GM12878 (cell line): ENCODE results near the gene AKR1B1. TPM values are rescaled to one million over a fixed set of nuclear protein-coding genes. Genes with fewer than 3 reads are reported as not detected.

Experiments
- BHLHE40 ChIP-seq, 2 experiments: fragments of 450-650 bp in 1 of 2; IDR thresholded peaks; 2 replicates each; pipeline ENCODE4 v1.6.1; 2011 to 2017; ENCODE audit warnings: low read depth in 2 of 2, borderline replicate concordance in 1 of 2, improper control_type of control experiment in 1 of 2, low read length in 1 of 2, mild to moderate bottlenecking in 1 of 2
- CHD4 ChIP-seq: fragments of 200-600 bp; sonication (generic); IDR thresholded peaks from 2 replicates; pipeline ENCODE4 v1.6.1; 2016; ENCODE audit warnings: mild to moderate bottlenecking
- EED ChIP-seq: sonication (generic); IDR thresholded peaks from 2 replicates; pipeline ENCODE4 v1.6.1; 2016; ENCODE audit warnings: antibody characterized with exemption, low read depth
- EGR1 ChIP-seq, 2 experiments: IDR thresholded peaks; 1 replicate in 1 of 2; 2 replicates in 1 of 2; pipeline ENCODE4 v1.6.1; 2011 to 2012; ENCODE audit warnings: low read depth in 2 of 2, low read length in 2 of 2, borderline replicate concordance in 1 of 2, mild to moderate bottlenecking in 1 of 2, moderate library complexity in 1 of 2
- ETV6 ChIP-seq, 2 experiments: fragments of 450-650 bp in 1 of 2; IDR thresholded peaks in 1 of 2; conservative IDR thresholded peaks in 1 of 2; 2 replicates each; pipeline ENCODE4 v1.6.1; 2014; ENCODE audit warnings: antibody characterized with exemption in 1 of 2, borderline replicate concordance in 1 of 2, low read depth in 1 of 2, mild to moderate bottlenecking in 1 of 2, moderate library complexity in 1 of 2
- GATAD2B ChIP-seq: fragments of 450-650 bp; conservative IDR thresholded peaks from 2 replicates; pipeline ENCODE4 v1.6.1; 2017; ENCODE audit warnings: low read depth, mild to moderate bottlenecking, moderate library complexity
- IKZF1 ChIP-seq: fragments of 450-650 bp; conservative IDR thresholded peaks from 2 replicates; pipeline ENCODE4 v1.6.1; 2017; ENCODE audit warnings: antibody characterized with exemption, mild to moderate bottlenecking
- IRF4 ChIP-seq: IDR thresholded peaks from 2 replicates; pipeline ENCODE4 v1.6.1; 2011; ENCODE audit warnings: low read depth, low read length
- LARP7 ChIP-seq: fragments of 450-650 bp; IDR thresholded peaks from 2 replicates; pipeline ENCODE4 v1.6.1; 2017; ENCODE audit warnings: mild to moderate bottlenecking
- MEF2A ChIP-seq: IDR thresholded peaks from 2 replicates; pipeline ENCODE4 v1.6.1; 2011; ENCODE audit warnings: low read depth, mild to moderate bottlenecking, low read length, moderate library complexity; ENCODE audit not compliant: insufficient read depth
- MYC ChIP-seq: IDR thresholded peaks from 2 replicates; pipeline ENCODE4 v1.6.1; 2011; ENCODE audit warnings: mild to moderate bottlenecking, low read length, moderate library complexity, inconsistent platforms; ENCODE audit not compliant: insufficient read depth, insufficient replicate concordance, insufficient read length, severe bottlenecking
- NBN ChIP-seq: fragments of 450-650 bp; IDR thresholded peaks from 2 replicates; pipeline ENCODE4 v1.6.1; 2016
- NRF1 ChIP-seq: conservative IDR thresholded peaks from 2 replicates; pipeline ENCODE4 v1.6.1; 2011; ENCODE audit warnings: mild to moderate bottlenecking, low read depth, low read length, improper control_type of control experiment
- POLR2AphosphoS5 ChIP-seq: IDR thresholded peaks from 2 replicates; pipeline ENCODE4 v1.6.1; 2011; ENCODE audit warnings: mild to moderate bottlenecking, low read length, inconsistent platforms
- SREBF2 ChIP-seq: IDR thresholded peaks from 2 replicates; pipeline ENCODE4 v1.6.1; 2012; ENCODE audit warnings: mild to moderate bottlenecking, low read length
- TBL1XR1 ChIP-seq: IDR thresholded peaks from 2 replicates; pipeline ENCODE4 v1.6.1; 2012; ENCODE audit warnings: low read depth, low read length, improper control_type of control experiment
- polyA plus RNA-seq, 11 experiments: library from polyadenylated mRNA; depleted of rRNA in 4 of 11; unstranded in 6 of 11; stranded (reverse) in 5 of 11; fragments of >200 nt; fragmentation: Nextera tagmentation in 4 of 11; fragmentation: Illumina TruSeq in 1 of 11; extraction: Ambion mirVana in 4 of 11; extraction: Trizol in 1 of 11; gene quantifications; 1 replicate in 1 of 11; 2 replicates in 10 of 11; pipeline versions ENCODE4 v1.2.1 to v1.2.3, GENCODE V29; 2011 to 2016; ENCODE audit warnings: inconsistent platforms in 2 of 11, missing spikeins in 2 of 11, low read depth in 1 of 11
- total RNA-seq, 4 experiments: library from RNA; depleted of rRNA in 3 of 4; stranded (reverse); fragments of >200 nt in 3 of 4; fragmentation: Illumina TruSeq in 1 of 4; extraction: Trizol in 1 of 4; gene quantifications; 2 replicates each; pipeline versions ENCODE4 v1.2.1 to v1.2.3, GENCODE V29; 2013 to 2021
- TF ChIP-seq, protein P1 (sequence below), 3 experiments: IDR thresholded peaks in 2 of 3; conservative IDR thresholded peaks in 1 of 3; 2 replicates each; pipeline ENCODE4 v1.5.1; 2011; ENCODE audit warnings: low read depth in 3 of 3, low read length in 3 of 3, mild to moderate bottlenecking in 3 of 3, control low read depth in 2 of 3, moderate library complexity in 2 of 3, inconsistent platforms in 1 of 3, mixed read lengths in 1 of 3; ENCODE audit not compliant: control insufficient read depth in 2 of 3, insufficient read depth in 1 of 3; ENCODE audit errors: extremely low read depth in 1 of 3
- TF ChIP-seq, protein P2 (sequence below): IDR thresholded peaks from 2 replicates; pipeline ENCODE4 v1.6.1; 2012; ENCODE audit warnings: low read depth, low read length, improper control_type of control experiment
- TF ChIP-seq, protein P3 (sequence below): fragments of 450-650 bp; conservative IDR thresholded peaks from 2 replicates; pipeline ENCODE4 v1.6.1; 2017; ENCODE audit warnings: mild to moderate bottlenecking, moderate library complexity
- TF ChIP-seq, protein P4 (sequence below): fragments of 450-650 bp; IDR thresholded peaks from 2 replicates; pipeline ENCODE4 v1.6.1; 2016; ENCODE audit warnings: mild to moderate bottlenecking
- TF ChIP-seq, protein P5 (sequence below): IDR thresholded peaks from 2 replicates; pipeline ENCODE4 v1.6.1; 2012; ENCODE audit warnings: low read depth, low read length, improper control_type of control experiment

Gene AKR1B1
- total and polyA plus RNA-seq, 10 of the 15 experiments (the other 5 are each of a cell fraction or from before 2014, with no cell fraction given) = 40.4 to 252 (median 156) TPM

DNA sequence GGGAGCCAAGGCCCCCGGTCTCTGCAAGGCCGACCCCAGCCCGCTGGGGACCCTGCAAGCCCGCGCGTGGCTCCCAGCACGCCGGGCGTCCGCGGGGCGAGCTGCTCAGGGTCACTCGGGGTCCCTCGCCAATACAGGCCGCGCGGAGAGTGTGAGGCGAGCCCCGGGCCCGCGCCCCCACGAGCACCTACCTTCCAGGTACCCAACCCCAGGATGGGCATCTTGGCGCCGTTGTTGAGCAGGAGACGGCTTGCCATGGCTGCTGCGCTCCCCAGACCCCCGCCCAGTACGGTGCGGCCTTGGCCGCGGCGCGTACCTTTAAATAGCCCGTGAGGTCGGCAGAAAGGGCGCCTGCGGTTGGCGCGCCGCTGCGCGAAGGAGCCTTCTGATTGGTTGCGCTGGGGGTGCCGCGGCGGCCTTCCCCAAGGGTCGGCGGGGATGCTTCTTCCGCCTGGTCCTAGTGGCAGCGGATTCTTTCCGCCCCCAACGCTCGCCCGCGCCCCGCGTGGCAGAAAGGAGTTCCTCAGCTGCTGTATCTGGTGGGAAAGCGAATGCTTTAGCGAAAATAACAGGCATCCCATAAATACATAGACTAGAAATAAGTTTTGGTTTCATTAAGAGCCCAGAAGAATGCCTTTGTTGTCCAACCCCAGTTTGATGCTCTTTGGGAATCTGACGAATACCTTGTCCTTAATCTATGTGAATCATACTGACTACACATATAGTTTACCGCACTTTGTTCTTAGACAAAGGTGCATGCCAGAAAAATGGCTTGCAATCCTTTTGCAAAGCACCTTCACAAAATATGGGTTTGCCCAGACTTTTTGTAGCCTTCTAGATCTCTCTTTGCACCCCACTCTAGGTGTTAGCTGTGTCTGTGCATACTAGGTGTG is at the start of gene AKR1B1 (continued):
- TF ChIP-seq CHD4 = no peak
- TF ChIP-seq ETV6 (conservative IDR thresholded peaks at IDR 0.05 in 1 of 2, IDR thresholded peaks at IDR 0.05 in 1 of 2; ENCODE audit: borderline replicate concordance in 1 of 2, low read depth in 1 of 2) = no peak
- TF ChIP-seq, protein P1, sequence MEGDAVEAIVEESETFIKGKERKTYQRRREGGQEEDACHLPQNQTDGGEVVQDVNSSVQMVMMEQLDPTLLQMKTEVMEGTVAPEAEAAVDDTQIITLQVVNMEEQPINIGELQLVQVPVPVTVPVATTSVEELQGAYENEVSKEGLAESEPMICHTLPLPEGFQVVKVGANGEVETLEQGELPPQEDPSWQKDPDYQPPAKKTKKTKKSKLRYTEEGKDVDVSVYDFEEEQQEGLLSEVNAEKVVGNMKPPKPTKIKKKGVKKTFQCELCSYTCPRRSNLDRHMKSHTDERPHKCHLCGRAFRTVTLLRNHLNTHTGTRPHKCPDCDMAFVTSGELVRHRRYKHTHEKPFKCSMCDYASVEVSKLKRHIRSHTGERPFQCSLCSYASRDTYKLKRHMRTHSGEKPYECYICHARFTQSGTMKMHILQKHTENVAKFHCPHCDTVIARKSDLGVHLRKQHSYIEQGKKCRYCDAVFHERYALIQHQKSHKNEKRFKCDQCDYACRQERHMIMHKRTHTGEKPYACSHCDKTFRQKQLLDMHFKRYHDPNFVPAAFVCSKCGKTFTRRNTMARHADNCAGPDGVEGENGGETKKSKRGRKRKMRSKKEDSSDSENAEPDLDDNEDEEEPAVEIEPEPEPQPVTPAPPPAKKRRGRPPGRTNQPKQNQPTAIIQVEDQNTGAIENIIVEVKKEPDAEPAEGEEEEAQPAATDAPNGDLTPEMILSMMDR (IDR thresholded peaks at IDR 0.05 in 2 of 3, conservative IDR thresholded peaks at IDR 0.05 in 1 of 3; ENCODE audit: control insufficient read depth in 2 of 3, extremely low read depth in 1 of 3, insufficient read depth in 1 of 3, low read depth in 3 of 3, low read length in 3 of 3) = peak; percentile 58 to 81 (median 78)
- 0 out of 2 replicates have a peak, but pooled peaks have one; percentile 15 for TF ChIP-seq NBN
- peak; percentile 59 for TF ChIP-seq LARP7
- TF ChIP-seq EED = 0 out of 2 replicates have a peak, but pooled peaks have one; percentile 18
- no peak for TF ChIP-seq NRF1
- TF ChIP-seq, protein P2, sequence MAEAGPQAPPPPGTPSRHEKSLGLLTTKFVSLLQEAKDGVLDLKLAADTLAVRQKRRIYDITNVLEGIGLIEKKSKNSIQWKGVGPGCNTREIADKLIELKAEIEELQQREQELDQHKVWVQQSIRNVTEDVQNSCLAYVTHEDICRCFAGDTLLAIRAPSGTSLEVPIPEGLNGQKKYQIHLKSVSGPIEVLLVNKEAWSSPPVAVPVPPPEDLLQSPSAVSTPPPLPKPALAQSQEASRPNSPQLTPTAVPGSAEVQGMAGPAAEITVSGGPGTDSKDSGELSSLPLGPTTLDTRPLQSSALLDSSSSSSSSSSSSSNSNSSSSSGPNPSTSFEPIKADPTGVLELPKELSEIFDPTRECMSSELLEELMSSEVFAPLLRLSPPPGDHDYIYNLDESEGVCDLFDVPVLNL = peak; percentile 80
- peak; percentile 52 to 87; a peak in 3 of 4 replicates for TF ChIP-seq BHLHE40 (IDR thresholded peaks at IDR 0.05; ENCODE audit: borderline replicate concordance in 1 of 2, low read depth in 2 of 2, low read length in 1 of 2)
- TF ChIP-seq EGR1 (IDR thresholded peaks at IDR 0.05; ENCODE audit: borderline replicate concordance in 1 of 2, low read depth in 2 of 2, low read length in 2 of 2) = peak in 1 of 2 experiments; percentile 77; a peak in 1 of 3 replicates
- TF ChIP-seq IRF4 = peak; percentile 56; the same call in 1 of the 2 replicates
- peak; percentile 76 for TF ChIP-seq GATAD2B
- TF ChIP-seq, protein P3, sequence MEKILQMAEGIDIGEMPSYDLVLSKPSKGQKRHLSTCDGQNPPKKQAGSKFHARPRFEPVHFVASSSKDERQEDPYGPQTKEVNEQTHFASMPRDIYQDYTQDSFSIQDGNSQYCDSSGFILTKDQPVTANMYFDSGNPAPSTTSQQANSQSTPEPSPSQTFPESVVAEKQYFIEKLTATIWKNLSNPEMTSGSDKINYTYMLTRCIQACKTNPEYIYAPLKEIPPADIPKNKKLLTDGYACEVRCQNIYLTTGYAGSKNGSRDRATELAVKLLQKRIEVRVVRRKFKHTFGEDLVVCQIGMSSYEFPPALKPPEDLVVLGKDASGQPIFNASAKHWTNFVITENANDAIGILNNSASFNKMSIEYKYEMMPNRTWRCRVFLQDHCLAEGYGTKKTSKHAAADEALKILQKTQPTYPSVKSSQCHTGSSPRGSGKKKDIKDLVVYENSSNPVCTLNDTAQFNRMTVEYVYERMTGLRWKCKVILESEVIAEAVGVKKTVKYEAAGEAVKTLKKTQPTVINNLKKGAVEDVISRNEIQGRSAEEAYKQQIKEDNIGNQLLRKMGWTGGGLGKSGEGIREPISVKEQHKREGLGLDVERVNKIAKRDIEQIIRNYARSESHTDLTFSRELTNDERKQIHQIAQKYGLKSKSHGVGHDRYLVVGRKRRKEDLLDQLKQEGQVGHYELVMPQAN = peak; percentile 54
- TF ChIP-seq, protein P4, sequence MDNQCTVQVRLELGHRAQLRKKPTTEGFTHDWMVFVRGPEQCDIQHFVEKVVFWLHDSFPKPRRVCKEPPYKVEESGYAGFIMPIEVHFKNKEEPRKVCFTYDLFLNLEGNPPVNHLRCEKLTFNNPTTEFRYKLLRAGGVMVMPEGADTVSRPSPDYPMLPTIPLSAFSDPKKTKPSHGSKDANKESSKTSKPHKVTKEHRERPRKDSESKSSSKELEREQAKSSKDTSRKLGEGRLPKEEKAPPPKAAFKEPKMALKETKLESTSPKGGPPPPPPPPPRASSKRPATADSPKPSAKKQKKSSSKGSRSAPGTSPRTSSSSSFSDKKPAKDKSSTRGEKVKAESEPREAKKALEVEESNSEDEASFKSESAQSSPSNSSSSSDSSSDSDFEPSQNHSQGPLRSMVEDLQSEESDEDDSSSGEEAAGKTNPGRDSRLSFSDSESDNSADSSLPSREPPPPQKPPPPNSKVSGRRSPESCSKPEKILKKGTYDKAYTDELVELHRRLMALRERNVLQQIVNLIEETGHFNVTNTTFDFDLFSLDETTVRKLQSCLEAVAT = peak; percentile 57
- TF ChIP-seq SREBF2 = 0 out of 2 replicates have a peak, but pooled peaks have one; percentile 47
- peak; percentile 54 for TF ChIP-seq IKZF1
- peak; percentile 25 for TF ChIP-seq MYC
- TF ChIP-seq POLR2AphosphoS5 = peak; percentile 38; the same call in 1 of the 2 replicates
- peak; percentile 62; the same call in 1 of the 2 replicates for TF ChIP-seq MEF2A
- TF ChIP-seq, protein P5, sequence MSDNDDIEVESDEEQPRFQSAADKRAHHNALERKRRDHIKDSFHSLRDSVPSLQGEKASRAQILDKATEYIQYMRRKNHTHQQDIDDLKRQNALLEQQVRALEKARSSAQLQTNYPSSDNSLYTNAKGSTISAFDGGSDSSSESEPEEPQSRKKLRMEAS = no peak; the same call in 1 of the 2 replicates
- TF ChIP-seq TBL1XR1 = peak; percentile 47; the same call in 1 of the 2 replicates
